ENCODE data around the gene UBE2I. TPM values are rescaled to one million over a fixed set of nuclear protein-coding genes. Genes with fewer than 3 reads are reported as not detected.

UBE2I gene
- total RNA-seq, 1 experiment from 2014 or later: 212 TPM

DNA sequence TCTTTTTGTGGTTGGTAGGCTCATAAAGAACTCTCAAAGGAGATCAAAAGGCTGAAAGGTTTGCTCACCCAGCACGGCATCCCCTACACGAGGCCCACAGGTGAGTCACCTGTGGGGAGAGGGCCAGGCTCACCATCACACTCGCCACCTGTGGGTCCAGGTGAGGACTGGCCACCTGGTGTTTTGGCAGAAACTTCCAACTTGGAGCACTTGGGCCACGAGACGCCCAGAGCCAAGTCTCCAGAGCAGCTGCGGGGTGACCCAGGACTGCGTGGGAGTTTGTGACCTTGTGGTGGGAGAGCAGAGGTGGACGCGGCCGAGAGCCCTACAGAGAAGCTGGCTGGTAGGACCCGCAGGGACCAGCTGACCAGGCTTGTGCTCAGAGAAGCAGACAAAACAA lies 53.4 kb downstream of the UBE2I start:
- no peak overlapping the region for H3K4me2 ChIP-seq (ENCODE audit: low read length)
- no peak overlapping the region for H3K4me3 ChIP-seq (replicated peaks in 1 of 2; ENCODE audit: low read depth in 1 of 2, low read length in 2 of 2)
- CTCF ChIA-PET: interaction anchor here (0.9 to 1.6 kb wide), 9 partner anchors 16 to 361 kb away, joined by 3 to 5 read pairs (median 3); partner anchors contain the start of genes CRAMP1, IFT140 and UQCC4
- no peak overlapping the region for H2AFZ ChIP-seq (ENCODE audit: low read depth, low read length, poor library complexity, severe bottlenecking)
- intact Hi-C loops (cut with micrococcal nuclease): loop anchor here (10.0 kb wide), 1 partner anchor 52 kb away; the partner anchor contains the start of gene UNKL
- ATAC-seq (no peak), DNase-seq (ENCODE audit: low read depth, low spot score) (no peak)
- POLR2A ChIA-PET: no interaction called here
- peaks cover 11 to 22% of the 10 kb centered on the region in 2 experiments for H3K4me1 ChIP-seq (ENCODE audit: control insufficient read depth in 1 of 2, insufficient read depth in 2 of 2, low read length in 2 of 2)
- RAD21 ChIA-PET (ENCODE audit: low non-redundant PET in 1 of 2, low total read pairs in 2 of 2, uncharacterized antibody in 2 of 2, unreplicated experiment in 2 of 2): interaction anchor here in 1 of 2 experiments (0.9 kb wide), 1 partner anchor 17 kb away, joined by 3 read pairs; no protein-coding TSS in a partner anchor
- BruUV-seq (replicated peaks): TSS peak; percentile 58
- no peaks in the 10 kb centered on the region for H3K9me3 ChIP-seq (ENCODE audit: control insufficient read depth in 1 of 2, insufficient read depth in 1 of 2, low read depth in 1 of 2, low read length in 2 of 2)
- TF ChIP-seq, protein P1, sequence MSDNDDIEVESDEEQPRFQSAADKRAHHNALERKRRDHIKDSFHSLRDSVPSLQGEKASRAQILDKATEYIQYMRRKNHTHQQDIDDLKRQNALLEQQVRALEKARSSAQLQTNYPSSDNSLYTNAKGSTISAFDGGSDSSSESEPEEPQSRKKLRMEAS (IDR thresholded peaks at IDR 0.05): no peak
- TF ChIP-seq, protein P2, sequence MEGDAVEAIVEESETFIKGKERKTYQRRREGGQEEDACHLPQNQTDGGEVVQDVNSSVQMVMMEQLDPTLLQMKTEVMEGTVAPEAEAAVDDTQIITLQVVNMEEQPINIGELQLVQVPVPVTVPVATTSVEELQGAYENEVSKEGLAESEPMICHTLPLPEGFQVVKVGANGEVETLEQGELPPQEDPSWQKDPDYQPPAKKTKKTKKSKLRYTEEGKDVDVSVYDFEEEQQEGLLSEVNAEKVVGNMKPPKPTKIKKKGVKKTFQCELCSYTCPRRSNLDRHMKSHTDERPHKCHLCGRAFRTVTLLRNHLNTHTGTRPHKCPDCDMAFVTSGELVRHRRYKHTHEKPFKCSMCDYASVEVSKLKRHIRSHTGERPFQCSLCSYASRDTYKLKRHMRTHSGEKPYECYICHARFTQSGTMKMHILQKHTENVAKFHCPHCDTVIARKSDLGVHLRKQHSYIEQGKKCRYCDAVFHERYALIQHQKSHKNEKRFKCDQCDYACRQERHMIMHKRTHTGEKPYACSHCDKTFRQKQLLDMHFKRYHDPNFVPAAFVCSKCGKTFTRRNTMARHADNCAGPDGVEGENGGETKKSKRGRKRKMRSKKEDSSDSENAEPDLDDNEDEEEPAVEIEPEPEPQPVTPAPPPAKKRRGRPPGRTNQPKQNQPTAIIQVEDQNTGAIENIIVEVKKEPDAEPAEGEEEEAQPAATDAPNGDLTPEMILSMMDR (IDR thresholded peaks at IDR 0.05 in 2 of 3, conservative IDR thresholded peaks at IDR 0.05 in 1 of 3; ENCODE audit: borderline replicate concordance in 1 of 3, insufficient read depth in 1 of 3, low read depth in 2 of 3, low read length in 2 of 3): no peak
- TF ChIP-seq, protein P3, sequence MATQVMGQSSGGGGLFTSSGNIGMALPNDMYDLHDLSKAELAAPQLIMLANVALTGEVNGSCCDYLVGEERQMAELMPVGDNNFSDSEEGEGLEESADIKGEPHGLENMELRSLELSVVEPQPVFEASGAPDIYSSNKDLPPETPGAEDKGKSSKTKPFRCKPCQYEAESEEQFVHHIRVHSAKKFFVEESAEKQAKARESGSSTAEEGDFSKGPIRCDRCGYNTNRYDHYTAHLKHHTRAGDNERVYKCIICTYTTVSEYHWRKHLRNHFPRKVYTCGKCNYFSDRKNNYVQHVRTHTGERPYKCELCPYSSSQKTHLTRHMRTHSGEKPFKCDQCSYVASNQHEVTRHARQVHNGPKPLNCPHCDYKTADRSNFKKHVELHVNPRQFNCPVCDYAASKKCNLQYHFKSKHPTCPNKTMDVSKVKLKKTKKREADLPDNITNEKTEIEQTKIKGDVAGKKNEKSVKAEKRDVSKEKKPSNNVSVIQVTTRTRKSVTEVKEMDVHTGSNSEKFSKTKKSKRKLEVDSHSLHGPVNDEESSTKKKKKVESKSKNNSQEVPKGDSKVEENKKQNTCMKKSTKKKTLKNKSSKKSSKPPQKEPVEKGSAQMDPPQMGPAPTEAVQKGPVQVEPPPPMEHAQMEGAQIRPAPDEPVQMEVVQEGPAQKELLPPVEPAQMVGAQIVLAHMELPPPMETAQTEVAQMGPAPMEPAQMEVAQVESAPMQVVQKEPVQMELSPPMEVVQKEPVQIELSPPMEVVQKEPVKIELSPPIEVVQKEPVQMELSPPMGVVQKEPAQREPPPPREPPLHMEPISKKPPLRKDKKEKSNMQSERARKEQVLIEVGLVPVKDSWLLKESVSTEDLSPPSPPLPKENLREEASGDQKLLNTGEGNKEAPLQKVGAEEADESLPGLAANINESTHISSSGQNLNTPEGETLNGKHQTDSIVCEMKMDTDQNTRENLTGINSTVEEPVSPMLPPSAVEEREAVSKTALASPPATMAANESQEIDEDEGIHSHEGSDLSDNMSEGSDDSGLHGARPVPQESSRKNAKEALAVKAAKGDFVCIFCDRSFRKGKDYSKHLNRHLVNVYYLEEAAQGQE (IDR thresholded peaks at IDR 0.05; ENCODE audit: low read depth): no peak
- TF ChIP-seq YY1 (IDR thresholded peaks at IDR 0.05; ENCODE audit: extremely low read depth, insufficient replicate concordance, low read depth, low read length) (no peak), POLR2AphosphoS5 (IDR thresholded peaks at IDR 0.05; ENCODE audit: low read depth, low read length) (no peak), EGR1 (IDR thresholded peaks at IDR 0.05; ENCODE audit: low read depth) (no peak), JUND (IDR thresholded peaks at IDR 0.05) (no peak), SIN3A (IDR thresholded peaks at IDR 0.05; ENCODE audit: low read depth) (no peak), EZH2 (IDR thresholded peaks at IDR 0.05) (no peak), ELF1 (IDR thresholded peaks at IDR 0.05; ENCODE audit: borderline replicate concordance, low read depth) (no peak), FOSL1 (IDR thresholded peaks at IDR 0.05; ENCODE audit: low read depth) (no peak), TCF7L2 (IDR thresholded peaks at IDR 0.05; ENCODE audit: borderline replicate concordance, extremely low read depth, insufficient read depth, insufficient read length) (no peak), ZFX (IDR thresholded peaks at IDR 0.05) (no peak), POLR2A (IDR thresholded peaks at IDR 0.05; ENCODE audit: borderline replicate concordance, extremely low read depth, insufficient read depth, insufficient read length) (no peak)
- H3K9me2 ChIP-seq (ENCODE audit: insufficient read depth): no peaks in the 10 kb centered on the region
- H4K20me1 ChIP-seq (ENCODE audit: insufficient read depth): peaks cover 3% of the 10 kb centered on the region; the same call in 1 of the 2 replicates
- H3K36me3 ChIP-seq (ENCODE audit: control insufficient read depth in 1 of 2, insufficient read depth in 2 of 2, low read length in 2 of 2): peaks cover 29 to 42% of the 10 kb centered on the region in 2 experiments
- H3K27me3 ChIP-seq (ENCODE audit: insufficient read depth, low read length): no peaks in the 10 kb centered on the region
- H3K79me2 ChIP-seq (ENCODE audit: insufficient read depth, low read length): peaks cover 55% of the 10 kb centered on the region
- no peak overlapping the region for H3K9ac ChIP-seq (ENCODE audit: low read length)
- H3K27ac ChIP-seq (ENCODE audit: low read depth, low read length): no peak overlapping the region

Measured in HCT116 (cell line).